PC-9 (cell line): ENCODE measurements around the gene NUCB1. TPM values are rescaled to one million over a fixed set of nuclear protein-coding genes. Genes with fewer than 3 reads are reported as not detected.

ENCODE experiments used
- BruUV-seq: library from RNA; stranded (reverse); fragments of 400-500 nt; replicated peaks from 2 replicates; lab custom pipeline; 2021; lab: Mats Ljungman, UMichigan
- CTCF ChIA-PET: fragments of 300-600 bp; sonication (Branson Sonifier 250); formaldehyde crosslinking; loops from one replicate; lab custom pipeline; 2022; ENCODE audit warnings: antibody characterized with exemption; lab: Charles Lee
- POLR2A ChIA-PET: fragments of 300-600 bp; sonication (Branson Sonifier 250); formaldehyde crosslinking; loops from one replicate; lab custom pipeline; 2022; ENCODE audit warnings: antibody characterized with exemption; ENCODE audit not compliant: unreplicated experiment; lab: Charles Lee
- DNase-seq, 2 experiments: peaks; one replicate each; pipeline versions ENCODE4 v3.0.0 to v3.0.0-alpha.2; 2015 to 2022; ENCODE audit warnings: mixed read lengths in 1 of 2
- H2AFZ ChIP-seq: fragments of 200-600 bp; sonication (generic); 2 replicates; pipeline ENCODE4 v1.8.1; 2017; ENCODE audit warnings: antibody characterized with exemption
- H3F3A ChIP-seq: fragments of 200-600 bp; sonication (generic); 2 replicates; pipeline ENCODE4 v1.8.1; 2017; ENCODE audit warnings: antibody characterized with exemption, mild to moderate bottlenecking, low read depth; ENCODE audit not compliant: insufficient read depth
- H3K27ac ChIP-seq: fragments of 200-600 bp; sonication (generic); 2 replicates; pipeline ENCODE4 v1.6.1; 2016; ENCODE audit warnings: mixed run types
- H3K27me3 ChIP-seq: fragments of 200-600 bp; sonication (generic); 2 replicates; pipeline ENCODE4 v1.6.1; 2016; ENCODE audit warnings: low read depth, mixed run types; ENCODE audit not compliant: insufficient read depth
- H3K36me3 ChIP-seq: fragments of 200-600 bp; sonication (generic); 2 replicates; pipeline ENCODE4 v1.6.1; 2016; ENCODE audit warnings: low read depth, mixed run types
- H3K4me1 ChIP-seq: fragments of 200-600 bp; sonication (generic); replicated peaks from 2 replicates; pipeline ENCODE4 v1.6.1; 2016; ENCODE audit warnings: mixed run types; ENCODE audit not compliant: insufficient read depth
- H3K4me2 ChIP-seq: fragments of 200-600 bp; sonication (generic); 2 replicates; pipeline ENCODE4 v1.6.1; 2017; ENCODE audit warnings: mixed run types
- H3K4me3 ChIP-seq: fragments of 200-600 bp; sonication (generic); 2 replicates; pipeline ENCODE4 v1.6.1; 2016; ENCODE audit warnings: mixed run types
- H3K79me2 ChIP-seq: fragments of 200-600 bp; sonication (generic); 2 replicates; pipeline ENCODE4 v1.6.1; 2017; ENCODE audit warnings: low read depth, mixed run types
- H3K9me2 ChIP-seq: fragments of 200-600 bp; sonication (generic); 2 replicates; pipeline ENCODE4 v1.8.1; 2017; ENCODE audit warnings: mild to moderate bottlenecking; ENCODE audit not compliant: insufficient read depth
- H3K9me3 ChIP-seq: fragments of 200-600 bp; sonication (generic); 2 replicates; pipeline ENCODE4 v1.8.1; 2016; ENCODE audit warnings: low read depth; ENCODE audit not compliant: insufficient read depth
- H4K20me1 ChIP-seq: fragments of 200-600 bp; sonication (generic); 2 replicates; pipeline ENCODE4 v1.8.1; 2017; ENCODE audit not compliant: insufficient read depth
- CTCF ChIP-seq: fragments of 200-600 bp; sonication (generic); conservative IDR thresholded peaks from 2 replicates; pipeline ENCODE4 v1.6.1; 2017; ENCODE audit warnings: mixed run types, antibody characterized with exemption, mild to moderate bottlenecking, moderate library complexity
- EZH2 ChIP-seq: fragments of 200-600 bp; sonication (generic); IDR thresholded peaks from 2 replicates; pipeline ENCODE4 v1.8.0; 2017; ENCODE audit warnings: antibody characterized with exemption, low read depth
- intact Hi-C: fragments of 100-400 bp; cut with micrococcal nuclease; formaldehyde crosslinking; loops from one replicate; pipeline ENCODE4 v1.10.0; 2022; ENCODE audit not compliant: unreplicated experiment
- total RNA-seq: library from RNA; stranded (reverse); gene quantifications from 2 replicates; pipeline ENCODE4 v1.2.3, GENCODE V29; 2021

The NUCB1 gene
- total RNA-seq, 1 experiment from 2014 or later, result 185 TPM

- POLR2A ChIA-PET, result no interaction called here
- intact Hi-C loops, result no loop called here
- Histone ChIP-seq H3K4me1 (no peaks in the 10 kb centered on the region), H3K27me3 (no peaks in the 10 kb centered on the region), H3K4me2 (no peak overlapping the region), H3K36me3 (peaks cover 14% of the 10 kb centered on the region; the same call in 1 of the 2 replicates), H3K27ac (no peak overlapping the region), H3K79me2 (no peaks in the 10 kb centered on the region), H3K4me3 (no peak overlapping the region), H3K9me2 (no peaks in the 10 kb centered on the region), H2AFZ (no peak overlapping the region), H3K9me3 (no peaks in the 10 kb centered on the region), H4K20me1 (no peaks in the 10 kb centered on the region), H3F3A (no peaks in the 10 kb centered on the region; the same call in 1 of the 2 replicates)
- CTCF ChIA-PET, result no interaction called here
- BruUV-seq, result no TSS peak
- TF ChIP-seq EZH2 (no peak), CTCF (no peak)
- no peak for DNase-seq
These were observed 10.7 kb downstream of the NUCB1 start for GRCh38 chr19:48910803-48911202.

DNA sequence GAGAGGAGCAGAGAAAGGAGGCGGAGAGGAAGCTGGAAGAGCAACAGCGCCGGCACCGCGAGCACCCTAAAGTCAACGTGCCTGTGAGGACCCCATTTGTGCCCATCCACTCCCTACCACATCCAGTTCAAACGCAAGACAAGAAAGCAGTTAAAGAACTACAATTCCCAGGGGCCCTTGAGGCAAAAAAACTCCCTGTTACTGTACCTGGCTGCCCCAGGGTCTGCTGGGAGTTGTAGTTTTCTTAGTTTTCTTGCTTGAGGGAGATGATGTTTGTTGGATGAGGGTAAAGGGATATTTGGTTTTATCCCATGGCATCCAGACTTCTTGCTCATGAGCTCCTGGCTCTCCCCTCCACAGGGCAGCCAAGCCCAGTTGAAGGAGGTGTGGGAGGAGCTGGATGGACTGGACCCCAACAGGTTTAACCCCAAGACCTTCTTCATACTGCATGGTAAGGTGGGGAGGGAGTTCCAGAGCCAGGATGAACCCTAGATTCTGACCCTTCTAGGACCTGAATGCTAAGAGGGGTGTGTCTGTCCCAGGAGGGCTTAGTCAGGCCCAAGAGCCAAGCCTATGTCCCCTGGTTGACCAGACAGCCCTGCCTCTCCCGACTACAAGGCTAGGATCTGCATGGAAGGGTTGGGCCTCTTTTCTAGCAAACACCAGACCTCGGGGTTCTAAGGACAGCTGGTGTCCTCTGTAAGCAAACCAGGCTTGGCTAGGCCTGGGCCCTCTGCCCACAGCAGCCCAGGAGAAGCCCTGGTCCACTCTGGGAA lies 13.2 kb downstream of the NUCB1 start:
- no peaks in the 10 kb centered on the region; the same call in 1 of the 2 replicates for H3F3A ChIP-seq
- no peaks in the 10 kb centered on the region for H3K4me1 ChIP-seq
- no TSS peak for BruUV-seq
- no peaks in the 10 kb centered on the region for H4K20me1 ChIP-seq
- no peaks in the 10 kb centered on the region for H3K9me3 ChIP-seq
- intact Hi-C loops, result no loop called here
- H3K4me2 ChIP-seq, result no peak overlapping the region
- CTCF ChIA-PET, result no interaction called here
- no peak for TF ChIP-seq EZH2
- no peak for TF ChIP-seq CTCF
- POLR2A ChIA-PET, result no interaction called here
- no peak overlapping the region for H3K27ac ChIP-seq
- H3K4me3 ChIP-seq, result no peak overlapping the region
- no peaks in the 10 kb centered on the region for H3K79me2 ChIP-seq
- no peaks in the 10 kb centered on the region for H3K27me3 ChIP-seq
- no peaks in the 10 kb centered on the region for H3K9me2 ChIP-seq
- H2AFZ ChIP-seq, result no peak overlapping the region
- H3K36me3 ChIP-seq, result peaks cover 18% of the 10 kb centered on the region; the same call in 1 of the 2 replicates
- DNase-seq, result no peak

GRCh38 chr19:48914181-48914580 lies 14.1 kb downstream of the NUCB1 start:
- intact Hi-C loops, result no loop called here
- CTCF ChIA-PET, result no interaction called here
- TF ChIP-seq CTCF (no peak), EZH2 (no peak)
- H3K9me2 ChIP-seq, result no peaks in the 10 kb centered on the region
- H3F3A ChIP-seq, result no peaks in the 10 kb centered on the region; the same call in 1 of the 2 replicates
- no peak overlapping the region for H3K4me2 ChIP-seq
- POLR2A ChIA-PET, result no interaction called here
- DNase-seq, result no peak
- H4K20me1 ChIP-seq, result no peaks in the 10 kb centered on the region
- no peaks in the 10 kb centered on the region for H3K27me3 ChIP-seq
- H2AFZ ChIP-seq, result no peak overlapping the region
- no peaks in the 10 kb centered on the region for H3K9me3 ChIP-seq
- peaks cover 18% of the 10 kb centered on the region; the same call in 1 of the 2 replicates for H3K36me3 ChIP-seq
- no TSS peak for BruUV-seq
- no peak overlapping the region for H3K4me3 ChIP-seq
- no peak overlapping the region for H3K27ac ChIP-seq
- no peaks in the 10 kb centered on the region for H3K79me2 ChIP-seq
- no peaks in the 10 kb centered on the region for H3K4me1 ChIP-seq
